A673 (cell line): ENCODE data around the gene TTYH3. TPM values are rescaled to one million over a fixed set of nuclear protein-coding genes. Genes with fewer than 3 reads are reported as not detected.

Experiments used
- BruUV-seq: library from RNA; stranded (reverse); fragments of 400-500 nt; replicated peaks from 2 replicates; lab custom pipeline; 2021; lab: Mats Ljungman, UMichigan
- CTCF ChIA-PET: fragments of 300-600 bp; sonication (Branson Sonifier 250); formaldehyde crosslinking; loops from one replicate; lab custom pipeline; 2022; ENCODE audit warnings: antibody characterized with exemption; lab: Charles Lee
- POLR2A ChIA-PET: fragments of 300-600 bp; sonication (Branson Sonifier 250); formaldehyde crosslinking; loops from one replicate; lab custom pipeline; 2022; ENCODE audit warnings: antibody characterized with exemption; ENCODE audit not compliant: low non-redundant PET; lab: Charles Lee
- DNase-seq: peaks from one replicate; pipeline ENCODE4 v3.0.0-alpha.2; 2015; ENCODE audit warnings: low spot score
- H3K27ac ChIP-seq: fragments of 200-600 bp; sonication (generic); 2 replicates; pipeline ENCODE4 v1.5.1; 2016; ENCODE audit warnings: mixed run types, low read depth, mild to moderate bottlenecking, mixed read lengths, antibody characterized with exemption, low read length; ENCODE audit not compliant: poor library complexity, severe bottlenecking
- H3K27me3 ChIP-seq: fragments of 200-600 bp; sonication (generic); replicated peaks from 2 replicates; pipeline ENCODE4 v1.6.1; 2017; ENCODE audit warnings: mixed run types, low read depth, mild to moderate bottlenecking, mixed read lengths, antibody characterized with exemption, low read length; ENCODE audit not compliant: insufficient read depth, poor library complexity
- H3K36me3 ChIP-seq: fragments of 200-600 bp; sonication (generic); 2 replicates; pipeline ENCODE4 v1.6.1; 2016; ENCODE audit warnings: mixed run types, mild to moderate bottlenecking, mixed read lengths, antibody characterized with exemption, low read length; ENCODE audit not compliant: insufficient read depth, poor library complexity, severe bottlenecking
- H3K4me1 ChIP-seq: fragments of 200-600 bp; sonication (generic); 2 replicates; pipeline ENCODE4 v1.6.1; 2017; ENCODE audit warnings: mixed run types, mild to moderate bottlenecking, mixed read lengths, antibody characterized with exemption, low read length; ENCODE audit not compliant: insufficient read depth, poor library complexity, severe bottlenecking
- H3K4me3 ChIP-seq: fragments of 200-600 bp; sonication (generic); 2 replicates; pipeline ENCODE4 v1.5.1; 2016; ENCODE audit warnings: low read depth, mixed run types, mild to moderate bottlenecking, mixed read lengths, low read length; ENCODE audit not compliant: poor library complexity, severe bottlenecking
- H3K9me3 ChIP-seq: fragments of 200-600 bp; sonication (generic); 2 replicates; pipeline ENCODE4 v1.6.1; 2016; ENCODE audit warnings: mixed run types, low read depth, mild to moderate bottlenecking, mixed read lengths, antibody characterized with exemption, low read length; ENCODE audit not compliant: poor library complexity, severe bottlenecking
- CTCF ChIP-seq: fragments of 300-800, 200-600 bp; sonication (generic); conservative IDR thresholded peaks from 2 replicates; pipeline ENCODE4 v1.5.1; 2017; ENCODE audit warnings: low read depth, mild to moderate bottlenecking, antibody characterized with exemption, low read length, moderate library complexity, mixed read lengths
- EZH2 ChIP-seq: fragments of 200-600 bp; sonication (generic); IDR thresholded peaks from 2 replicates; pipeline ENCODE4 v1.6.1; 2017; ENCODE audit warnings: borderline replicate concordance, low read depth, mild to moderate bottlenecking, mixed read lengths, antibody characterized with exemption, low read length; ENCODE audit not compliant: poor library complexity, severe bottlenecking
- intact Hi-C: fragments of 100-400 bp; cut with micrococcal nuclease; formaldehyde crosslinking; loops from one replicate; pipeline ENCODE4 v1.10.0; 2022; ENCODE audit not compliant: unreplicated experiment
- total RNA-seq: library from RNA; stranded (reverse); gene quantifications from 2 replicates; pipeline ENCODE4 v1.2.3, GENCODE V29; 2021

The TTYH3 gene
- total RNA-seq, 1 experiment from 2014 or later: 248 TPM

DNA sequence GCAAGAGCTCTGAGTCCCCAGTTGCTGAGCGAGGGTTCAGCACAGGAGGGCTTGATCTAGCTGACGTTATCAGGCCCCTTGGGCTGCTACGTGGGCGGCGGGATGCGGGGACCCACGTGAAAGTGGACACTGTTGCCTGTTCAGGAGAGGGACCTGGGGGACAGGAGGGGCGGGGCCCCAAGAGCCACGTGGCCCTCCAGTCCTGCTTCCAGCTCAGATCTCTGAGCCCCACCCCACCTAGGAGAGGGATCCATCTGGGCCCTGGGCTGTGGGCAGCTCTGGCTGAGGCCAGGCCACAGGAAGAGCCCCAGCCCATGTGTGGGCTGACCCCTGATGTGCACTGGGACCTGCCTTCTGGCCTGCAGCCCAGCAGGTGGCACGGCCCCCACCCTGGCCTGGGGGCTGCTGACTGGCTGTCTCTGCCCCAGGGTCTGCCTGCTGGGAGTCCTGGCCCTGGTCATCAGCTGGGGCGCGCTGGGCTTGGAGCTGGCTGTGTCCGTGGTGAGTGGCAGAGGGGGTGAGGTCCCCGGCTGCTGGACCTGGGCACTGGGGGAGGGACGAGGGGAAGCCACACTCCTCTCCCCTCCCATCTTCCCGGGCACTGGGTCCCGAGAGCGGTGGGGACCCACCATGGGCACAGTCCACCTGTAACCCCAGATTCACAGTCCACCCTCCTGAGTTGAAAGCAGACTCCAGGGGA lies 17.5 kb downstream of the TTYH3 start:
- Histone ChIP-seq H3K27ac (no peak overlapping the region), H3K27me3 (no peaks in the 10 kb centered on the region), H3K4me3 (no peak overlapping the region), H3K36me3 (peaks cover 38% of the 10 kb centered on the region), H3K4me1 (peaks cover 10% of the 10 kb centered on the region), H3K9me3 (no peaks in the 10 kb centered on the region)
- TF ChIP-seq EZH2 (no peak), CTCF (no peak)
- no TSS peak for BruUV-seq
- POLR2A ChIA-PET: no interaction called here
- intact Hi-C loops: no loop called here
- no peak for DNase-seq
- CTCF ChIA-PET: no interaction called here

GRCh38 chr7:2649991-2650390 lies 18.2 kb downstream of the TTYH3 start:
- H3K36me3 ChIP-seq: peaks cover 38% of the 10 kb centered on the region
- CTCF ChIA-PET: no interaction called here

DNA sequence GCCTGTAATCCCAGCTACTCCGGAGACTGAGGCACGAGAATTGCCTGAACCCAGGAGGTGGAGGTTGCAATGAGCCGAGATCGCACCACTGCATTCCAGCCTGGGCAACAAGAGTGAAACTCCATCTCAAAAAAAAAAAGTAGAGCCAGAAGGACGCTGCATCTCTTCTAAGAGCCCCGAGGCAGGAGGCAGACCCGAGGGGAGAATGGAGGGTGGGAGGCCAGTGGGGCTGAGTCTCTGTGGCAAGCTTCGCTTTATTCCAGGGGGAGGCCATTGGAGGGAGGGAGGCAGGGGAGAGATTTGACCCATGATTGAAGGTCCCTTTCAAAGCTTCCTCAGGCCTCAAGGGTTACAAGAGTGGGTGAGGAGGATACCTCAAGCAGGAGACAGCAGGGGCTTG lies 18.7 kb downstream of the TTYH3 start:
- intact Hi-C loops: no loop called here
- no peaks in the 10 kb centered on the region for H3K27me3 ChIP-seq
- no peaks in the 10 kb centered on the region for H3K9me3 ChIP-seq
- CTCF ChIA-PET: no interaction called here
- POLR2A ChIA-PET: no interaction called here
- H3K4me3 ChIP-seq: no peak overlapping the region
- BruUV-seq: no TSS peak
- no peak overlapping the region for H3K27ac ChIP-seq
- no peaks in the 10 kb centered on the region for H3K4me1 ChIP-seq
- no peak for DNase-seq
- no peak for TF ChIP-seq CTCF
- TF ChIP-seq EZH2: no peak
- peaks cover 40% of the 10 kb centered on the region for H3K36me3 ChIP-seq

More at GRCh38 chr7:2649991-2650390, 18.2 kb downstream of the TTYH3 start:
- Histone ChIP-seq H3K9me3 (no peaks in the 10 kb centered on the region), H3K4me1 (peaks cover 3% of the 10 kb centered on the region), H3K4me3 (no peak overlapping the region), H3K27me3 (no peaks in the 10 kb centered on the region), H3K27ac (no peak overlapping the region)
- POLR2A ChIA-PET: no interaction called here
- no peak for TF ChIP-seq EZH2
- no peak for TF ChIP-seq CTCF
- no peak for DNase-seq
- intact Hi-C loops: no loop called here
- no TSS peak for BruUV-seq
